SHP77 treated with DMSO at 0.1 percent for 48 hours (cell line): ENCODE results near the gene PRR14.
"Not testable (repeated sequence)": the region's sequence is repeated elsewhere in the genome, so short reads cannot be mapped to it uniquely, and the experiment has no call there.

Experiments used
- DNase-seq: peaks from one replicate; lab custom pipeline; 2025; lab: John Stamatoyannopoulos, UW

PRR14 gene

GRCh38 chr16:30632454-30632853 is 18.3 kb upstream of the PRR14 start:
- DNase-seq = not testable (repeated sequence)

- DNase-seq = no peak
These were observed 17.2 kb upstream of the PRR14 start for GRCh38 chr16:30633526-30633925.

GRCh38 chr16:30636599-30636998 is 14.2 kb upstream of the PRR14 start:
- DNase-seq = no peak

GRCh38 chr16:30637139-30637538 is 13.6 kb upstream of the PRR14 start:
- not testable (repeated sequence) for DNase-seq

GRCh38 chr16:30637944-30638343 is 12.8 kb upstream of the PRR14 start:
- DNase-seq = peak; percentile 38

GRCh38 chr16:30641378-30641982 is 9.3 kb upstream of the PRR14 start:
- DNase-seq = no peak

GRCh38 chr16:30644334-30644830 is 6.4 kb upstream of the PRR14 start:
- no peak for DNase-seq

GRCh38 chr16:30645727-30646126 is 5.0 kb upstream of the PRR14 start:
- no peak for DNase-seq

- no peak for DNase-seq
These were observed 3.5 kb upstream of the PRR14 start for GRCh38 chr16:30647274-30647571.

- no peak for DNase-seq
These were observed 913 bp upstream of the PRR14 start for GRCh38 chr16:30649725-30650368.

- peak; percentile 39 for DNase-seq
These were observed 604 bp downstream of the PRR14 start for GRCh38 chr16:30651124-30652004.

GRCh38 chr16:30652005-30652296 is 1.2 kb downstream of the PRR14 start:
- DNase-seq = no peak

- DNase-seq = no peak
These were observed 2.0 kb downstream of the PRR14 start for GRCh38 chr16:30652718-30653117.

GRCh38 chr16:30654856-30655255 is 4.1 kb downstream of the PRR14 start:
- DNase-seq = no peak

- DNase-seq = no peak
These were observed 5.1 kb downstream of the PRR14 start for GRCh38 chr16:30655815-30656347.

- DNase-seq = no peak
These were observed 5.6 kb downstream of the PRR14 start for GRCh38 chr16:30656388-30656787.

- DNase-seq = no peak
These were observed 6.5 kb downstream of the PRR14 start for GRCh38 chr16:30656974-30657865.

- DNase-seq = peak; percentile 100
These were observed 7.3 kb downstream of the PRR14 start, which contains the start of gene FBRS for GRCh38 chr16:30657866-30658730. TSS of gene FBRS (plus strand) at chr16:30658431. CDS start at chr16:30659519, 1,088 bp downstream.

- peak; percentile 99 for DNase-seq
These were observed 8.2 kb downstream of the PRR14 start for GRCh38 chr16:30658731-30659506.
